ENCODE results near the gene OGN. TPM values are rescaled to one million over a fixed set of nuclear protein-coding genes. Genes with fewer than 3 reads are reported as not detected.

Gene OGN
- total and polyA plus RNA-seq, 2 donors (not counting 3 experiments of a cell fraction or from before 2014, with no cell fraction given) = not detected

DNA sequence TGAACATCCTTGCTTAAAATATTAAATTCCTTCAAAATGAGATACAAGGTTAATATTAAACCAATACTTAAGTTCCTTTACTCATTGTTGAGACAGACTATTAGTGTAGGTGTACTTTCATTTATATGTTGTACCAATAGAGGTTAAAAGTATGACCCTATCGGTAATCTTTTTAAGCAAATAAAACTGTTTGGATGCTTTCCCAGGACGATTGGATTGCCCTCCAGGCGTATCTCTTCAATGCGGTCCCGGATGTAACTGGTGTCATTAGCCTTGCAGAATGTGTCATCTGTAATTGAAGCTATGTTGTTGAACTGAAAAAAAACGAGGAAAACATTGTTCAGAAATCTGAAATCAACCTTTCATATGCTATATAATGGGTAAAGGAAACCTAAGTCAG lies 18.9 kb downstream of the OGN start:
- no peaks in the 10 kb centered on the region for H4K20me1 ChIP-seq (replicated peaks; ENCODE audit: control insufficient read depth, extremely low read depth, insufficient read depth, low read length)
- H3K9me3 ChIP-seq (replicated peaks; ENCODE audit: control insufficient read depth, insufficient read depth, low read length) = no peaks in the 10 kb centered on the region
- H2AFZ ChIP-seq (ENCODE audit: low read depth, low read length) = no peak overlapping the region
- intact Hi-C loops (cut with micrococcal nuclease) = no loop called here
- DNase-seq (ENCODE audit: low read depth, low spot score) (no peak), FAIRE-seq (no peak)
- no peaks in the 10 kb centered on the region for H3K27me3 ChIP-seq (ENCODE audit: control insufficient read depth in 2 of 2, insufficient read depth in 2 of 2, low read length in 2 of 2)
- H3K36me3 ChIP-seq (ENCODE audit: control insufficient read depth in 2 of 2, extremely low read depth in 1 of 2, insufficient read depth in 2 of 2, low read length in 2 of 2) = no peaks in the 10 kb centered on the region
- dilution Hi-C loops (cut with MboI; ENCODE audit: extremely low pct_ligation_motif_present, low sequenced_read_pairs) = no loop called here
- H3K9me1 ChIP-seq (replicated peaks; ENCODE audit: control insufficient read depth, extremely low read depth, insufficient read depth, low read length) = no peaks in the 10 kb centered on the region
- H3K79me2 ChIP-seq (ENCODE audit: control insufficient read depth, insufficient read depth, low read length) = no peaks in the 10 kb centered on the region
- BruUV-seq (replicated peaks) = no TSS peak
- H3K4me3 ChIP-seq (replicated peaks in 1 of 3; ENCODE audit: insufficient read depth in 1 of 3, low read depth in 1 of 3, low read length in 3 of 3) = no peak overlapping the region
- TF ChIP-seq POLR2AphosphoS5 (IDR thresholded peaks at IDR 0.05; ENCODE audit: insufficient read depth, low read depth, low read length) (no peak), MYC (IDR thresholded peaks at IDR 0.05; ENCODE audit: low read depth, low read length) (no peak), JUN (IDR thresholded peaks at IDR 0.05; ENCODE audit: borderline replicate concordance, insufficient read depth, insufficient read length, low read depth) (no peak), GATA2 (IDR thresholded peaks at IDR 0.05; ENCODE audit: insufficient read depth, insufficient read length, low read depth, low read length) (no peak), POLR2A (IDR thresholded peaks at IDR 0.05; ENCODE audit: low read depth, low read length) (no peak), FOS (IDR thresholded peaks at IDR 0.05; ENCODE audit: borderline replicate concordance, insufficient read depth, low read length) (no peak), EZH2 (IDR thresholded peaks at IDR 0.05; ENCODE audit: borderline replicate concordance, low read depth, low read length, severe bottlenecking) (no peak)
- TF ChIP-seq, protein P1, sequence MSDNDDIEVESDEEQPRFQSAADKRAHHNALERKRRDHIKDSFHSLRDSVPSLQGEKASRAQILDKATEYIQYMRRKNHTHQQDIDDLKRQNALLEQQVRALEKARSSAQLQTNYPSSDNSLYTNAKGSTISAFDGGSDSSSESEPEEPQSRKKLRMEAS (IDR thresholded peaks at IDR 0.05; ENCODE audit: insufficient read depth, insufficient read length) = no peak
- TF ChIP-seq, protein P2, sequence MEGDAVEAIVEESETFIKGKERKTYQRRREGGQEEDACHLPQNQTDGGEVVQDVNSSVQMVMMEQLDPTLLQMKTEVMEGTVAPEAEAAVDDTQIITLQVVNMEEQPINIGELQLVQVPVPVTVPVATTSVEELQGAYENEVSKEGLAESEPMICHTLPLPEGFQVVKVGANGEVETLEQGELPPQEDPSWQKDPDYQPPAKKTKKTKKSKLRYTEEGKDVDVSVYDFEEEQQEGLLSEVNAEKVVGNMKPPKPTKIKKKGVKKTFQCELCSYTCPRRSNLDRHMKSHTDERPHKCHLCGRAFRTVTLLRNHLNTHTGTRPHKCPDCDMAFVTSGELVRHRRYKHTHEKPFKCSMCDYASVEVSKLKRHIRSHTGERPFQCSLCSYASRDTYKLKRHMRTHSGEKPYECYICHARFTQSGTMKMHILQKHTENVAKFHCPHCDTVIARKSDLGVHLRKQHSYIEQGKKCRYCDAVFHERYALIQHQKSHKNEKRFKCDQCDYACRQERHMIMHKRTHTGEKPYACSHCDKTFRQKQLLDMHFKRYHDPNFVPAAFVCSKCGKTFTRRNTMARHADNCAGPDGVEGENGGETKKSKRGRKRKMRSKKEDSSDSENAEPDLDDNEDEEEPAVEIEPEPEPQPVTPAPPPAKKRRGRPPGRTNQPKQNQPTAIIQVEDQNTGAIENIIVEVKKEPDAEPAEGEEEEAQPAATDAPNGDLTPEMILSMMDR (IDR thresholded peaks at IDR 0.05; ENCODE audit: extremely low read depth in 1 of 2, insufficient read depth in 1 of 2, low read depth in 1 of 2, low read length in 2 of 2) = no peak
- peaks cover 6% of the 10 kb centered on the region for H3K4me1 ChIP-seq (ENCODE audit: control insufficient read depth, extremely low read depth, insufficient read depth, low read length)
- ChIA-PET POLR2A (no interaction called here), CTCF (no interaction called here)
- no peak overlapping the region for H3K9ac ChIP-seq (replicated peaks; ENCODE audit: extremely low read depth, insufficient read depth, low read length)
- no peak overlapping the region for H3K27ac ChIP-seq (ENCODE audit: insufficient read depth, low read depth, low read length)
- H3K4me2 ChIP-seq (ENCODE audit: insufficient read depth, low read length) = no peak overlapping the region

All from endothelial cell of umbilical vein (primary cell).